ENCODE measurements around the gene COL20A1. TPM values are rescaled to one million over a fixed set of nuclear protein-coding genes. Genes with fewer than 3 reads are reported as not detected.

Gene COL20A1
- total RNA-seq, 1 experiment from 2014 or later = not detected

DNA sequence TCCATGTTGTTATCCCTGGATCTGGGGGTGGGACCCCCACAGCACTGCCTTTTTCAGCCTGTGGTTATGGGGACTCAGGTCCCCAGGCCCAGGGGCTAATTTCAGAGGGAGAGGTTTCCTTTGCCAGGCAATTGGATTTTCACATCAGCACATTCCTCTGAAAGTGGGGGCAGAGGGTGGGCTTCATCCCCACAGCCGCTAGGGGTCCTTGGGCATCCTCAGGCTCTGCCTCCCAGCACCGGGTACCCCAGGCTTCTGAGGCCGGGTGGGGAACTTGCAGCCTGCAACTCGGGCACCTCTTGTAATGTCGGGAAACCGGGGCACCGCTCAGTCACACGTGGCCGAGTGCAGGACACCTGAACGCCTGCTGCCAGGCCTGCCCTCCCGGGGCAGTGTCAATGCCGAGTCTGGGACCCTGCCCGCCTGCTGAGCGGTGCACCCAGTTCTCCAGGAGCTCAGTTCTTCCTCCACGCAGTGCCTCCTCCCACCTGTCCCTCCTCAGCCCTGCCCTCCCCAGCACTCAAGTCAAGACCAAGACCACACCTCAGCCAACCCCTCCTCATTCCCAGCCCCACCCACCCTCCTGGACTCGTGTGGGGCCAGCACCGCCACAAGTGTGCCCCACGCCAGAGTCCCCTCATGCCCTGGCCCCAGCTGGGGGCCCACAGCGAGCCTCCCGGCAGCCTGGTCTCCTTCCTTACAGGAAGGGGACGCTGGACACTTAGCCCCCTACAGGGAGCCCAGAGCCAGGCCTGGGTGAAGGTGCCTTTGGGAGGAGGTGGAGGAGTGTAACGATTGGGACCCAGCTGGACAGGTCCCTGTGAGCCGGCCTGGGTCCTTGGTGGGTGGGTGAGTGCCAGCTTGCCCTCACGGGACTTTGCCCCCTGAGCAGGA, 77.0 kb downstream of the COL20A1 start:
- ATAC-seq (no peak), DNase-seq (no peak)
- Histone ChIP-seq H3K4me1 (ENCODE audit: insufficient read depth, low read length) (no peaks in the 10 kb centered on the region), H4K20me1 (ENCODE audit: low read length) (no peaks in the 10 kb centered on the region), H3K27ac (ENCODE audit: low read length) (no peak overlapping the region), H3F3A (ENCODE audit: low read length, unreplicated experiment) (no peaks in the 10 kb centered on the region), H3K79me2 (ENCODE audit: low read length) (no peaks in the 10 kb centered on the region), H3K9me3 (ENCODE audit: low read length) (no peaks in the 10 kb centered on the region), H2AFZ (ENCODE audit: low read length) (no peak overlapping the region), H3K27me3 (ENCODE audit: low read length) (peaks cover 44% of the 10 kb centered on the region), H3K4me3 (ENCODE audit: low read length) (no peak overlapping the region), H3K36me3 (ENCODE audit: low read depth, low read length) (no peaks in the 10 kb centered on the region), H3K9ac (ENCODE audit: low read length) (no peak overlapping the region), H3K9me2 (replicated peaks; ENCODE audit: low read length) (no peaks in the 10 kb centered on the region), H3K4me2 (ENCODE audit: low read length) (no peak overlapping the region)
- TF ChIP-seq EZH2 (IDR thresholded peaks at IDR 0.05; ENCODE audit: low read length, unreplicated experiment) = no peak
- no peak for TF ChIP-seq EZH2phosphoT487 (IDR thresholded peaks at IDR 0.05; ENCODE audit: borderline replicate concordance, low read length)
- no peak for TF ChIP-seq CTCF (conservative IDR thresholded peaks at IDR 0.05; ENCODE audit: low read depth, low read length)
- BruUV-seq (replicated peaks) = no TSS peak
- ChIA-PET POLR2A (ENCODE audit: unreplicated experiment) (no interaction called here), CTCF (interaction anchor here (0.5 kb wide), 1 partner anchor 67 kb away, joined by 4 read pairs; no protein-coding TSS in a partner anchor)
- intact Hi-C loops (cut with micrococcal nuclease) = no loop called here

- Histone ChIP-seq H4K20me1 (ENCODE audit: low read length) (no peaks in the 10 kb centered on the region), H3K36me3 (ENCODE audit: low read depth, low read length) (no peaks in the 10 kb centered on the region), H3F3A (ENCODE audit: low read length, unreplicated experiment) (no peaks in the 10 kb centered on the region), H3K27ac (ENCODE audit: low read length) (no peak overlapping the region), H3K9me2 (replicated peaks; ENCODE audit: low read length) (no peaks in the 10 kb centered on the region), H3K79me2 (ENCODE audit: low read length) (no peaks in the 10 kb centered on the region), H2AFZ (ENCODE audit: low read length) (no peak overlapping the region), H3K9ac (ENCODE audit: low read length) (no peak overlapping the region), H3K27me3 (ENCODE audit: low read length) (peaks cover 45% of the 10 kb centered on the region), H3K4me3 (ENCODE audit: low read length) (no peak overlapping the region), H3K9me3 (ENCODE audit: low read length) (no peaks in the 10 kb centered on the region), H3K4me1 (ENCODE audit: insufficient read depth, low read length) (no peaks in the 10 kb centered on the region), H3K4me2 (ENCODE audit: low read length) (no peak overlapping the region)
- TF ChIP-seq EZH2phosphoT487 (IDR thresholded peaks at IDR 0.05; ENCODE audit: borderline replicate concordance, low read length) = no peak
- ChIA-PET POLR2A (ENCODE audit: unreplicated experiment) (no interaction called here), CTCF (interaction anchor here (0.5 kb wide), 1 partner anchor 66 kb away, joined by 4 read pairs; no protein-coding TSS in a partner anchor)
- DNase-seq (no peak), ATAC-seq (no peak)
- intact Hi-C loops (cut with micrococcal nuclease) = no loop called here
- no TSS peak for BruUV-seq (replicated peaks)
Measured at GRCh38 chr20:63370618-63371187, 77.7 kb downstream of the COL20A1 start.

GRCh38 chr20:63371291-63371865, 78.4 kb downstream of the COL20A1 start:
- Histone ChIP-seq H3K9ac (ENCODE audit: low read length) (no peak overlapping the region), H3K27ac (ENCODE audit: low read length) (no peak overlapping the region), H3K79me2 (ENCODE audit: low read length) (no peaks in the 10 kb centered on the region), H3K36me3 (ENCODE audit: low read depth, low read length) (no peaks in the 10 kb centered on the region), H3K9me2 (replicated peaks; ENCODE audit: low read length) (no peaks in the 10 kb centered on the region), H3K4me2 (ENCODE audit: low read length) (no peak overlapping the region), H4K20me1 (ENCODE audit: low read length) (no peaks in the 10 kb centered on the region), H3K27me3 (ENCODE audit: low read length) (peaks cover 45% of the 10 kb centered on the region), H3K9me3 (ENCODE audit: low read length) (no peaks in the 10 kb centered on the region), H3F3A (ENCODE audit: low read length, unreplicated experiment) (no peaks in the 10 kb centered on the region), H3K4me3 (ENCODE audit: low read length) (no peak overlapping the region), H3K4me1 (ENCODE audit: insufficient read depth, low read length) (no peaks in the 10 kb centered on the region), H2AFZ (ENCODE audit: low read length) (no peak overlapping the region)
- TF ChIP-seq CTCF (conservative IDR thresholded peaks at IDR 0.05; ENCODE audit: low read depth, low read length) = no peak
- TF ChIP-seq EZH2 (IDR thresholded peaks at IDR 0.05; ENCODE audit: low read length, unreplicated experiment) = no peak
- no peak for TF ChIP-seq EZH2phosphoT487 (IDR thresholded peaks at IDR 0.05; ENCODE audit: borderline replicate concordance, low read length)
- ChIA-PET CTCF (no interaction called here), POLR2A (ENCODE audit: unreplicated experiment) (no interaction called here)
- BruUV-seq (replicated peaks) = no TSS peak
- intact Hi-C loops (cut with micrococcal nuclease) = no loop called here
- no peak for ATAC-seq
- no peak for DNase-seq
